K562 (cell line): ENCODE results near the gene TSPAN15. TPM values are rescaled to one million over a fixed set of nuclear protein-coding genes. Genes with fewer than 3 reads are reported as not detected.

Experiments
- ATAC-seq: fragments of 200-7000 bp; cut with Tn5 transposase; 3 replicates; pipeline ENCODE4 v1.9.1; 2020; ENCODE audit warnings: moderate library complexity
- BruUV-seq: library from RNA; stranded (reverse); fragments of 400-500 nt; replicated peaks from 2 replicates; lab custom pipeline; 2021; lab: Mats Ljungman, UMichigan
- CTCF ChIA-PET: fragments of 300-600 bp; formaldehyde crosslinking; extraction: SDS; loops from one replicate; lab custom pipeline; 2021; ENCODE audit warnings: low intra/inter-chr PET ratio; lab: Yijun Ruan, JAX
- POLR2A ChIA-PET: fragments of 300-600, 350-650 bp; sonication (Branson Sonifier 250); formaldehyde crosslinking; extraction: SDS; loops from one replicate; lab custom pipeline; 2021; ENCODE audit warnings: antibody characterized with exemption, inconsistent platforms; lab: Yijun Ruan, JAX
- DNase-seq, 4 experiments: peaks; one replicate each; pipeline versions ENCODE4 v3.0.0 to v3.0.0-alpha.2; 2011 to 2018; ENCODE audit warnings: low spot score in 3 of 4, mixed read lengths in 3 of 4; ENCODE audit errors: extremely low read depth in 1 of 4
- FAIRE-seq: peaks from 2 replicates; lab custom pipeline; 2011; peaks lifted over from hg19 to GRCh38; lab: Jason Lieb, UNC
- H2AFZ ChIP-seq: 2 replicates; pipeline ENCODE4 v1.6.0; 2011; ENCODE audit warnings: low read depth, low read length, control low read depth, inconsistent platforms
- H3K27ac ChIP-seq: fragments of 200-600 bp; 3 replicates; pipeline ENCODE4 v1.8.0; 2011; ENCODE audit warnings: low read depth, mild to moderate bottlenecking, control low read depth, inconsistent platforms, low read length, moderate library complexity, mixed read lengths; ENCODE audit errors: extremely low read depth
- H3K27me3 ChIP-seq, 2 experiments: fragments of 300-600 bp in 1 of 2; 2 replicates in 1 of 2; 3 replicates in 1 of 2; pipeline versions ENCODE4 v1.6.0 to v1.8.0; 2011; ENCODE audit warnings: inconsistent platforms in 2 of 2, low read length in 2 of 2, mild to moderate bottlenecking in 1 of 2, mixed read lengths in 1 of 2, moderate library complexity in 1 of 2; ENCODE audit not compliant: control insufficient read depth in 2 of 2, insufficient read depth in 2 of 2
- H3K36me3 ChIP-seq: fragments of 300-600 bp; 3 replicates; pipeline ENCODE4 v1.8.0; 2011; ENCODE audit warnings: mild to moderate bottlenecking, low read length, inconsistent platforms; ENCODE audit not compliant: control insufficient read depth, insufficient read depth
- H3K4me1 ChIP-seq, 2 experiments: fragments of 200-600 bp in 1 of 2; replicated peaks in 1 of 2; 2 replicates in 1 of 2; 3 replicates in 1 of 2; pipeline versions ENCODE4 v1.5.1 to v1.8.0; 2011; ENCODE audit warnings: inconsistent platforms in 2 of 2, low read length in 2 of 2, mild to moderate bottlenecking in 1 of 2, mixed read lengths in 1 of 2, moderate library complexity in 1 of 2; ENCODE audit not compliant: control insufficient read depth in 2 of 2, insufficient read depth in 2 of 2
- H3K4me2 ChIP-seq: 2 replicates; pipeline ENCODE4 v1.6.1; 2011; ENCODE audit warnings: low read length, control low read depth, inconsistent platforms, mixed read lengths; ENCODE audit not compliant: insufficient read depth
- H3K4me3 ChIP-seq: fragments of 200-600 bp; sonication (generic), shearing (Covaris generic); 2 replicates; pipeline ENCODE4 v1.5.1; 2016; ENCODE audit warnings: control low read depth, inconsistent platforms
- H3K79me2 ChIP-seq: fragments of 200-600 bp; 3 replicates; pipeline ENCODE4 v1.8.0; 2011; ENCODE audit warnings: low read length, inconsistent platforms; ENCODE audit not compliant: control insufficient read depth, insufficient read depth
- H3K9ac ChIP-seq, 2 experiments: 2 replicates each; pipeline versions ENCODE4 v1.6.0 to v1.6.1; 2011; ENCODE audit warnings: low read depth in 2 of 2, low read length in 2 of 2, control low read depth in 1 of 2, inconsistent platforms in 1 of 2, mild to moderate bottlenecking in 1 of 2, mixed read lengths in 1 of 2; ENCODE audit not compliant: insufficient read depth in 1 of 2
- H3K9me1 ChIP-seq: one replicate; pipeline ENCODE4 v1.6.0; 2011; ENCODE audit warnings: inconsistent platforms, mild to moderate bottlenecking, low read length, moderate library complexity; ENCODE audit not compliant: control insufficient read depth, insufficient read depth
- H3K9me3 ChIP-seq: replicated peaks from 2 replicates; pipeline ENCODE4 v1.5.1; 2011; ENCODE audit warnings: low read depth, low read length, inconsistent platforms; ENCODE audit not compliant: control insufficient read depth, insufficient read depth
- H4K20me1 ChIP-seq: replicated peaks from 2 replicates; pipeline ENCODE4 v1.6.1; 2011; ENCODE audit warnings: low read length, inconsistent platforms, mixed read lengths; ENCODE audit not compliant: control insufficient read depth, insufficient read depth
- BMI1 ChIP-seq: fragments of 150-350 bp; IDR thresholded peaks from 2 replicates; pipeline ENCODE4 v1.6.1; 2014; ENCODE audit warnings: low read length
- CBFA2T2 ChIP-seq: fragments of 450-650 bp; conservative IDR thresholded peaks from 2 replicates; pipeline ENCODE4 v1.6.1; 2017; ENCODE audit warnings: mild to moderate bottlenecking
- ETV1 ChIP-seq: fragments of 450-650 bp; conservative IDR thresholded peaks from 2 replicates; pipeline ENCODE4 v1.6.1; 2016; ENCODE audit warnings: missing genetic modification characterization, control low read depth, low read depth, missing compliant biosample characterization
- FOSL1 ChIP-seq: fragments of 200-800 bp; sonication (Bioruptor generic); conservative IDR thresholded peaks from 2 replicates; pipeline ENCODE4 v1.6.1; 2016; ENCODE audit warnings: missing genetic modification characterization, missing compliant biosample characterization
- MAFK ChIP-seq: IDR thresholded peaks from 2 replicates; pipeline ENCODE4 v1.6.1; 2011; ENCODE audit warnings: low read length, improper control_type of control experiment
- MCM3 ChIP-seq: fragments of 450-650 bp; IDR thresholded peaks from 2 replicates; pipeline ENCODE4 v1.6.1; 2016
- RBBP5 ChIP-seq: fragments of 200-600 bp; sonication (generic); IDR thresholded peaks from 2 replicates; pipeline ENCODE4 v1.6.1; 2012; ENCODE audit warnings: borderline replicate concordance, mild to moderate bottlenecking, low read length, control low read depth, inconsistent platforms; ENCODE audit not compliant: insufficient read depth, poor library complexity, severe bottlenecking
- SREBF1 ChIP-seq: fragments of 150-350 bp; IDR thresholded peaks from 2 replicates; pipeline ENCODE4 v1.6.1; 2014; ENCODE audit warnings: antibody characterized with exemption, low read depth, low read length, borderline replicate concordance
- TEAD2 ChIP-seq: fragments of 450-650 bp; IDR thresholded peaks from 2 replicates; pipeline ENCODE4 v1.6.1; 2016; ENCODE audit warnings: missing genetic modification characterization, control low read depth, missing compliant biosample characterization
- YY1 ChIP-seq, 3 experiments: IDR thresholded peaks; 2 replicates each; pipeline ENCODE4 v1.6.1; 2011; ENCODE audit warnings: low read length in 2 of 3, mild to moderate bottlenecking in 2 of 3, moderate library complexity in 2 of 3, borderline replicate concordance in 1 of 3, control low read depth in 1 of 3, low read depth in 1 of 3; ENCODE audit not compliant: insufficient read depth in 3 of 3, insufficient replicate concordance in 2 of 3, control insufficient read depth in 1 of 3, insufficient read length in 1 of 3; ENCODE audit errors: extremely low read depth in 1 of 3
- ZNF212 ChIP-seq: fragments of 450-650 bp; formaldehyde crosslinking; IDR thresholded peaks from 2 replicates; pipeline ENCODE4 v1.4.0; 2020; ENCODE audit warnings: mild to moderate bottlenecking
- WGBS: fragments of 100-300 bp; shearing (Covaris generic); methylation state at CpG from one replicate; pipeline ENCODE4 v1.1.6; 2016; ENCODE audit warnings: low coverage, mixed read lengths; ENCODE audit not compliant: insufficient coverage; ENCODE audit errors: missing lambda C conversion rate; 5-methylcytosine and 5-hydroxymethylcytosine counted together
- in situ Hi-C: fragments of 300-500 bp; cut with MboI; formaldehyde crosslinking; loops from 4 replicates; pipeline ENCODE4 v1.15.0; 2018; ENCODE audit warnings: inconsistent platforms, mixed read lengths
- intact Hi-C: fragments of 100-400 bp; cut with micrococcal nuclease; formaldehyde crosslinking; loops from 2 replicates; pipeline ENCODE4 v1.14.2; 2022
- polyA plus RNA-seq, 8 experiments: library from polyadenylated mRNA; depleted of rRNA in 4 of 8; stranded (reverse) in 5 of 8; unstranded in 3 of 8; fragments of >200 nt; fragmentation: Nextera tagmentation in 2 of 8; fragmentation: Illumina TruSeq in 1 of 8; extraction: Ambion mirVana in 2 of 8; extraction: Trizol in 1 of 8; gene quantifications; 2 replicates each; pipeline versions ENCODE4 v1.2.1 to v1.2.3, GENCODE V29; 2011 to 2014; ENCODE audit warnings: inconsistent platforms in 1 of 8, missing spikeins in 1 of 8
- total RNA-seq, 7 experiments: library from RNA; depleted of rRNA in 6 of 7; stranded (reverse); fragments of >200 nt in 6 of 7; fragmentation: Illumina TruSeq in 2 of 7; extraction: Trizol in 2 of 7; gene quantifications; 2 replicates each; pipeline versions ENCODE4 v1.2.1 to v1.2.3, GENCODE V29; 2011 to 2021; ENCODE audit warnings: low replicate concordance in 1 of 7
- TF ChIP-seq, protein P1 (sequence below): fragments of 250-450 bp; sonication (Bioruptor Pico); IDR thresholded peaks from 2 replicates; pipeline ENCODE4 v1.4.0; 2020; ENCODE audit warnings: mild to moderate bottlenecking, moderate library complexity
- TF ChIP-seq, protein P2 (sequence below): fragments of 250-450 bp; sonication (Bioruptor Pico); IDR thresholded peaks from 2 replicates; pipeline ENCODE4 v1.5.0; 2021; ENCODE audit warnings: mild to moderate bottlenecking, moderate library complexity

TSPAN15 gene
- total and polyA plus RNA-seq, 9 of the 15 experiments (the other 6 are each of a cell fraction or from before 2014, with no cell fraction given), result 0.33 to 1.0 (median 0.45) TPM; not detected in 2

- TF ChIP-seq ETV1 (0 out of 2 replicates have a peak, but pooled peaks have one; percentile 33), YY1 (IDR thresholded peaks at IDR 0.05; ENCODE audit: borderline replicate concordance in 1 of 3, control insufficient read depth in 1 of 3, extremely low read depth in 1 of 3, insufficient read depth in 3 of 3, insufficient read length in 1 of 3, insufficient replicate concordance in 2 of 3, low read depth in 1 of 3, low read length in 2 of 3) (peak in 1 of 3 experiments; percentile 16)
- TF ChIP-seq, protein P1, sequence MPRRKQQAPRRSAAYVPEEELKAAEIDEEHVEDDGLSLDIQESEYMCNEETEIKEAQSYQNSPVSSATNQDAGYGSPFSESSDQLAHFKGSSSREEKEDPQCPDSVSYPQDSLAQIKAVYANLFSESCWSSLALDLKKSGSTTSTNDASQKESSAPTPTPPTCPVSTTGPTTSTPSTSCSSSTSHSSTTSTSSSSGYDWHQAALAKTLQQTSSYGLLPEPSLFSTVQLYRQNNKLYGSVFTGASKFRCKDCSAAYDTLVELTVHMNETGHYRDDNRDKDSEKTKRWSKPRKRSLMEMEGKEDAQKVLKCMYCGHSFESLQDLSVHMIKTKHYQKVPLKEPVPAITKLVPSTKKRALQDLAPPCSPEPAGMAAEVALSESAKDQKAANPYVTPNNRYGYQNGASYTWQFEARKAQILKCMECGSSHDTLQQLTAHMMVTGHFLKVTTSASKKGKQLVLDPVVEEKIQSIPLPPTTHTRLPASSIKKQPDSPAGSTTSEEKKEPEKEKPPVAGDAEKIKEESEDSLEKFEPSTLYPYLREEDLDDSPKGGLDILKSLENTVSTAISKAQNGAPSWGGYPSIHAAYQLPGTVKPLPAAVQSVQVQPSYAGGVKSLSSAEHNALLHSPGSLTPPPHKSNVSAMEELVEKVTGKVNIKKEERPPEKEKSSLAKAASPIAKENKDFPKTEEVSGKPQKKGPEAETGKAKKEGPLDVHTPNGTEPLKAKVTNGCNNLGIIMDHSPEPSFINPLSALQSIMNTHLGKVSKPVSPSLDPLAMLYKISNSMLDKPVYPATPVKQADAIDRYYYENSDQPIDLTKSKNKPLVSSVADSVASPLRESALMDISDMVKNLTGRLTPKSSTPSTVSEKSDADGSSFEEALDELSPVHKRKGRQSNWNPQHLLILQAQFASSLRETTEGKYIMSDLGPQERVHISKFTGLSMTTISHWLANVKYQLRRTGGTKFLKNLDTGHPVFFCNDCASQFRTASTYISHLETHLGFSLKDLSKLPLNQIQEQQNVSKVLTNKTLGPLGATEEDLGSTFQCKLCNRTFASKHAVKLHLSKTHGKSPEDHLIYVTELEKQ (CRISPR knock-in tag), result peak; percentile 83
Measured at GRCh38 chr10:69410487-69410886, 40.8 kb upstream of the TSPAN15 start (continued).

- ChIA-PET CTCF (no interaction called here), POLR2A (interaction anchor here (0.6 to 1.1 kb wide), 3 partner anchors 182 to 252 kb away, joined by 3 read pairs; no protein-coding TSS in a partner anchor)
- no peaks in the 10 kb centered on the region for H3K9me1 ChIP-seq
- 1% methylated on average over 4 of the region's 4 CpGs for WGBS
- H3K4me1 ChIP-seq, result peaks cover 24 to 32% of the 10 kb centered on the region in 2 experiments
- H2AFZ ChIP-seq, result no peak overlapping the region
- H3K36me3 ChIP-seq, result no peaks in the 10 kb centered on the region
- ATAC-seq (no peak), DNase-seq (peak in 1 of 4 experiments; percentile 64), FAIRE-seq (peak; percentile 78)
- H3K27ac ChIP-seq, result no peak overlapping the region
- no peak overlapping the region for H3K4me3 ChIP-seq
- no peaks in the 10 kb centered on the region for H3K79me2 ChIP-seq
- H3K27me3 ChIP-seq, result peaks cover 15 to 28% of the 10 kb centered on the region in 2 experiments; a peak in 4 of 5 replicates
- H3K4me2 ChIP-seq, result no peak overlapping the region
- BruUV-seq, result no TSS peak
- H3K9ac ChIP-seq, result no peak overlapping the region
- intact Hi-C loops, result loop anchor here (5.0 kb wide), 3 partner anchors 319 to 424 kb away; partner anchors contain the start of gene KIFBP
- H3K9me3 ChIP-seq, result no peaks in the 10 kb centered on the region
- in situ Hi-C loops, result loop anchor here (5.0 kb wide), 1 partner anchor 394 kb away; no protein-coding TSS in a partner anchor
- no peaks in the 10 kb centered on the region; the same call in 1 of the 2 replicates for H4K20me1 ChIP-seq
- TF ChIP-seq, protein P2, sequence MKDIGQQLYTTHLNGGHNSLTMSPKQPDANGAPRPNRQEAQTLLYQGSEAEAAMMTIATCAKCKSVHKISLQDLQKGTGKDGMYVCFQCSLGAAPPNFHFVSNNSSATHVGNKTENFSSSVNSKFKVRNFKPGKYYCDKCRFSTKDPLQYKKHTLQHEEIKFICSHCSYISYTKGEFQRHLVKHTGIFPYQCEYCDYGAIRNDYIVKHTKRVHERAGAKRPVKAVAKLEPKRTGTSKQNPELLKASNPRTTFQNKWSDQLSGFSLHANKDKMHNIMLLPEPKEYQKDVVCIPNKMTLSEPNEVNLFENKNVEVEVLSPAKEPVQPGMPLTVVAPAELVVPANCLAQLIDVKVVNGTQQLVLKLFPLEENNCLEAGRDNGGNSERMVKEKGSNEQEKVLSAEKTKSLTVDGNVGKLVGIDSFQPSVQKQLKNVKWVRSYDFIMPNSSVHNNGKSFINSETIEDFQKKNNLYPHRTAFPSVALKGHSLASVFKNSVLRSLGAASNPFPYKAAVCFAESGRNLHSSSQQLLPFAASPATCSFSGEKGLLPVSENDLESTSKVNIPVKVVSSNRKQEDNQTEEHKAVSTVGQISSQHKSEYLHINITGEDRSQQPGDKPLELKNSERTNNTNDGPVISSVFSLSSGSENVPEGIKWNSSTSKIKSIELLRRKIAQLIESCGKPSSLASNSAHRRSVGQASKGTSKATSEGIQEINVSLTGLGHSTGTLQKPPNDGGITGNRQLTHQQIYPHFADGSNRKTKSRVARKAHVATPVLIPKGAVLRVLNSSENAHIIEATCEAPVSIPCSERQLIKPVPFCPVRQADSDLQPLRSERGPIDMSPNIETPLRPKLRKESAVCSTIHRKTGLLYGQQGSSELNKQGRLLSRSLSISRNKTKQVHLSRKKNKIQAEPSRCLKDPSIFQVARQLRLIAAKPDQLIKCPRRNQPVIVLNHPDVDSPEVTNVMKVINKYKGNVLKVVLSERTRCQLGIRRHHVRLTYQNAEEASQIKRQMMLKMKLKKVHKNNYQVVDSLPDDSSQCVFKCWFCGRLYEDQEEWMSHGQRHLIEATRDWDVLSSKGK (CRISPR knock-in tag), result no peak
- peak; percentile 69 for TF ChIP-seq CBFA2T2
- TF ChIP-seq RBBP5, result no peak
- TF ChIP-seq FOSL1 (tag), result peak; percentile 53
- no peak for TF ChIP-seq MAFK
- TF ChIP-seq MCM3, result no peak
- TF ChIP-seq ZNF212, result no peak
- no peak for TF ChIP-seq TEAD2 (tag)
- no peak for TF ChIP-seq BMI1
- no peak for TF ChIP-seq SREBF1
Measured at GRCh38 chr10:69411476-69411875, 39.8 kb upstream of the TSPAN15 start.
